PC-3 (cell line): ENCODE data around the gene ACAP3. TPM values are rescaled to one million over a fixed set of nuclear protein-coding genes. Genes with fewer than 3 reads are reported as not detected.

ENCODE experiments used
- ATAC-seq: fragments of 200-7000 bp; cut with Tn5 transposase; 2 replicates; pipeline ENCODE4 v1.9.1; 2020; ENCODE audit warnings: mild to moderate bottlenecking, moderate library complexity
- BruUV-seq: library from RNA; stranded (reverse); fragments of 400-500 nt; replicated peaks from 2 replicates; lab custom pipeline; 2021; lab: Mats Ljungman, UMichigan
- CTCF ChIA-PET: fragments of 300-600 bp; sonication (Branson Sonifier 250); formaldehyde crosslinking; loops from one replicate; lab custom pipeline; 2022; ENCODE audit warnings: antibody characterized with exemption; lab: Charles Lee
- POLR2A ChIA-PET: fragments of 300-600 bp; sonication (Branson Sonifier 250); formaldehyde crosslinking; loops from one replicate; lab custom pipeline; 2022; ENCODE audit warnings: antibody characterized with exemption; ENCODE audit not compliant: unreplicated experiment; lab: Charles Lee
- DNase-seq: peaks from one replicate; pipeline ENCODE4 v3.0.0-alpha.2; 2015
- H2AFZ ChIP-seq: fragments of 300-600 bp; sonication (generic); 2 replicates; pipeline ENCODE4 v1.6.0; 2016; ENCODE audit warnings: antibody characterized with exemption, low read length
- H3F3A ChIP-seq: fragments of 300-600 bp; sonication (generic); one replicate; pipeline ENCODE4 v1.6.0; 2017; ENCODE audit warnings: antibody characterized with exemption, low read length, control low read depth, mild to moderate bottlenecking; ENCODE audit not compliant: unreplicated experiment
- H3K27ac ChIP-seq: fragments of 300-600 bp; sonication (generic); 2 replicates; pipeline ENCODE4 v1.5.1; 2016; ENCODE audit warnings: mild to moderate bottlenecking, low read length
- H3K27me3 ChIP-seq: fragments of 300-600 bp; sonication (generic); 2 replicates; pipeline ENCODE4 v1.6.1; 2016; ENCODE audit warnings: low read length, mixed read lengths
- H3K36me3 ChIP-seq: fragments of 300-600 bp; sonication (generic); 2 replicates; pipeline ENCODE4 v1.6.1; 2016; ENCODE audit warnings: low read depth, mixed run types, low read length, mixed read lengths
- H3K4me1 ChIP-seq: fragments of 300-600 bp; sonication (generic); 2 replicates; pipeline ENCODE4 v1.5.1; 2016; ENCODE audit warnings: low read length; ENCODE audit not compliant: insufficient read depth
- H3K4me2 ChIP-seq: fragments of 300-600 bp; sonication (generic); 2 replicates; pipeline ENCODE4 v1.6.0; 2016; ENCODE audit warnings: low read length
- H3K4me3 ChIP-seq: fragments of 300-600 bp; sonication (generic); 2 replicates; pipeline ENCODE4 v1.5.1; 2016; ENCODE audit warnings: mild to moderate bottlenecking, low read length, mixed read lengths
- H3K79me2 ChIP-seq: fragments of 300-600 bp; sonication (generic); 2 replicates; pipeline ENCODE4 v1.6.1; 2017; ENCODE audit warnings: low read length, mixed read lengths
- H3K9ac ChIP-seq: fragments of 300-600 bp; sonication (generic); 2 replicates; pipeline ENCODE4 v1.6.0; 2016; ENCODE audit warnings: mild to moderate bottlenecking, low read length
- H3K9me2 ChIP-seq: fragments of 300-600 bp; sonication (generic); replicated peaks from 2 replicates; pipeline ENCODE4 v1.6.1; 2016; ENCODE audit warnings: mixed run types, low read length, mixed read lengths
- H3K9me3 ChIP-seq: fragments of 300-600 bp; sonication (generic); 2 replicates; pipeline ENCODE4 v1.6.1; 2016; ENCODE audit warnings: low read length, mixed read lengths
- H4K20me1 ChIP-seq: fragments of 300-600 bp; sonication (generic); 2 replicates; pipeline ENCODE4 v1.6.1; 2016; ENCODE audit warnings: low read length, mixed read lengths
- CTCF ChIP-seq: fragments of 300-600 bp; sonication (generic); conservative IDR thresholded peaks from 2 replicates; pipeline ENCODE4 v1.5.1; 2017; ENCODE audit warnings: antibody characterized with exemption, low read depth, mild to moderate bottlenecking, low read length
- EZH2 ChIP-seq: fragments of 300-600 bp; sonication (generic); IDR thresholded peaks from one replicate; pipeline ENCODE4 v1.6.1; 2017; ENCODE audit warnings: antibody characterized with exemption, mild to moderate bottlenecking, low read length; ENCODE audit not compliant: unreplicated experiment
- EZH2phosphoT487 ChIP-seq: fragments of 300-600 bp; sonication (generic); IDR thresholded peaks from 2 replicates; pipeline ENCODE4 v1.6.1; 2018; ENCODE audit warnings: mild to moderate bottlenecking, antibody characterized with exemption, low read length, borderline replicate concordance
- intact Hi-C: fragments of 100-400 bp; cut with micrococcal nuclease; formaldehyde crosslinking; loops from 2 replicates; pipeline ENCODE4 v1.9.0; 2023
- total RNA-seq: library from RNA; depleted of rRNA; stranded (reverse); fragments of >200 nt; gene quantifications from 2 replicates; pipeline ENCODE4 v1.2.3, GENCODE V29; 2014

ACAP3 gene
- total RNA-seq, 1 experiment from 2014 or later, result 116 TPM

DNA sequence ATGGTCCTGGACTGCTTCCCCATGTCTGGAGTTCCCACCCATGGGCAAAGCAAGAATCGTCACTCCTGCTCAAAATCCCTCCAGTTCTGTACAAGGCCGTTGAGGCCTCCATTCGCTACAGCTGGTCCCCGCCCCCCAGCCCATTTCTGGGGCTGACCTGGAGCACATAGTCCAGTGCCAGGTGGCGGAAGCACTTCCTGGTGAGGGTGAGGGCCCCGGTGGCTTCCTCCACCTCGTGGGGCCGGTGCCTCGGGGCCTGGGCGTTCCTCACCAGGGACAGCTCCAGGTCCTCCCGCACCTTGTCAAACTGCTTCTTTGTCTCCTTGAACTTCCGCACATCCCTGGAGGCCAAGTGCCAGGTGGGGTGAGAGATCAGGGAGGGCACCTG lies 7.4 kb downstream of the ACAP3 start:
- Histone ChIP-seq H3F3A (no peaks in the 10 kb centered on the region), H3K79me2 (peaks cover 17% of the 10 kb centered on the region), H3K4me2 (no peak overlapping the region), H2AFZ (no peak overlapping the region), H3K4me3 (no peak overlapping the region), H3K9me2 (no peaks in the 10 kb centered on the region), H3K27me3 (no peaks in the 10 kb centered on the region), H3K9me3 (no peaks in the 10 kb centered on the region), H3K4me1 (peaks cover 6% of the 10 kb centered on the region), H4K20me1 (peaks cover 4% of the 10 kb centered on the region), H3K9ac (no peak overlapping the region), H3K36me3 (no peaks in the 10 kb centered on the region), H3K27ac (no peak overlapping the region)
- no TSS peak for BruUV-seq
- POLR2A ChIA-PET, result no interaction called here
- CTCF ChIA-PET, result interaction anchor here (0.6 kb wide), 1 partner anchor 8 kb away, joined by 3 read pairs; no protein-coding TSS in a partner anchor
- ATAC-seq (no peak), DNase-seq (no peak)
- intact Hi-C loops, result no loop called here
- no peak for TF ChIP-seq EZH2
- 0 out of 2 replicates have a peak, but pooled peaks have one; percentile 13 for TF ChIP-seq CTCF
- TF ChIP-seq EZH2phosphoT487, result no peak

DNA sequence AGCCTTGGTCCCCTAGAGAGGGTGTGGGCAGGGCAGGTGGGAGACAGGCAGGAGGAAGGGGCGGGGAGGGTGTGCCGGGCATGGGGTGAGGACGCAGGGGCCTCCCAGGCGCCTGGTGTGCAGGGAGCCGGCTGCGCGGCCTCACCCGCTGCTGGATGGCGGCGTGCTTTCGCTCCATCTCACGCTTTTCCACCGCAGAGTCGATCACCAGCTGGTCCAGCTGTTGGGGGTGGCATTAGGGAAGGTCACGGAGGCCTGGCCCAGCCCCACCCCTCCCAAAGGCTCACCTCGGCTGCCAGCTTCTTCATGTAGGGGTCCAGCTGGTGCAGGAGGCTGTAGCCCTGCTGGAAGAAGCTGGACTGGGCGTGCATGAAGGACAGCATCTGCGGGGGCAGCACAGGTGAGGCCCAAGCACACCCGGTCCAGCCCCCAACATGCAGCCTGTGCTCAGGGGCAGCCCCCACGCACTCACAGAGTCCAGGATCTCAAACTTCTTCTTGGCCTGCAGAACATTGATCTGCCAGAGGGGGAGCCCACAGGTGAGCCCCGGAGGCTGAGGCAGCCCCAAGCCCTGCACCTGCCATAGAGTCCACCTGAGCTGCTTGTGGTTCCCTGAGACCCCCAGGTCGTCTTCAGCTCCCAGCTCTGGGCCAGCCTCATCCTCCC lies 7.9 kb downstream of the ACAP3 start:
- DNase-seq, result peak; percentile 54
- H3K4me1 ChIP-seq, result peaks cover under 1% of the 10 kb centered on the region; the same call in 1 of the 2 replicates
- H3K27ac ChIP-seq, result no peak overlapping the region
- H3K9me3 ChIP-seq, result no peaks in the 10 kb centered on the region
- ATAC-seq, result peak; percentile 62
- intact Hi-C loops, result no loop called here
- CTCF ChIA-PET, result interaction anchor here (0.6 kb wide), 1 partner anchor 8 kb away, joined by 3 read pairs; no protein-coding TSS in a partner anchor
- no peak overlapping the region for H3K9ac ChIP-seq
- no peaks in the 10 kb centered on the region for H3F3A ChIP-seq
- H3K9me2 ChIP-seq, result no peaks in the 10 kb centered on the region
- no peaks in the 10 kb centered on the region for H3K36me3 ChIP-seq
- no peaks in the 10 kb centered on the region for H4K20me1 ChIP-seq
- POLR2A ChIA-PET, result no interaction called here
- no peak overlapping the region for H3K4me2 ChIP-seq
- H2AFZ ChIP-seq, result no peak overlapping the region
- peak; percentile 68 for TF ChIP-seq CTCF
- no peak for TF ChIP-seq EZH2phosphoT487
- TF ChIP-seq EZH2, result no peak
- H3K4me3 ChIP-seq, result no peak overlapping the region
- peaks cover 12% of the 10 kb centered on the region for H3K79me2 ChIP-seq
- H3K27me3 ChIP-seq, result no peaks in the 10 kb centered on the region
- TSS peak; percentile 25 for BruUV-seq
